NCI-H2029 treated with DMSO at 0.1 percent for 48 hours (cell line): ENCODE data around the gene PRMT7.

ENCODE experiments used
- DNase-seq: peaks from one replicate; lab custom pipeline; 2025; lab: John Stamatoyannopoulos, UW

PRMT7 gene

DNA sequence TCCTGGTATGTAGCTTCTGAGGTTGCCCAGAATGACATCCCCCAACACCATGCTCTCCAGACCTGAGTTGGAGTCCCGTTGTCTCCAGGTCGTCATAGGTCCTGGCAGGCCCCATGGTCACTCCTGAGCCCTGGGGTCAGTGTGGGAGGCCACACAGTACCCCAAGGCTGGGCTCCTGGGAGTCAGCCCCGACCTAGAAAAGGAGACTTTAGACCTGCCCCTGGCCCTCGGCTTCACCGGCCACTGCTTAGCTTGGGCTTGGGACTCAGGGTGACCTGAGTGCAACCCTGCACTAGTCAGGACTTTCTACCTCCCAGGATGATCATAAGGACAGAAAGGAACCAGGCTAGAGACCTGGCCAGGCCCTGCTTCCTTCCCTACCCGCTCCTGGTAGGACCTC, 65.8 kb downstream of the PRMT7 start:
- DNase-seq: no peak

DNA sequence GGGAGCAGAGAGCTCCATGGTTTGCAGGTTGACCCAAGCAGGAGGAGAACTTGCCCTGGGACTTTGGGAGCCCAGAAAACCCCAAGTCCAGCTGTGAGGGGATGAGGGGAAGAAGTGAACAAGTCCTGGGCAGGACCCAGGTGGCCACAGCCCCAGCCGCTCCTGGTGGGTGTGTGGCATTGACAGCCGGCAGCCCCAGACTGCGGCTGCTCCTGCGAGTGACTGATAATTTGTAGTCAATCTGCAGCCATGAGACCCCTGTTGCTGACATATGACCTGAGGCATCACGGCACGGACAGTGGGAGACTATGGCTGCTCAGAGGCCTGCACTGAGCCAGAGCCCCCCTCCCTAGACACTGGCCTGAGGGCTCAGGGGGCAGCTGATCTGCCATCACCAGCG, 66.4 kb downstream of the PRMT7 start:
- no peak for DNase-seq

DNA sequence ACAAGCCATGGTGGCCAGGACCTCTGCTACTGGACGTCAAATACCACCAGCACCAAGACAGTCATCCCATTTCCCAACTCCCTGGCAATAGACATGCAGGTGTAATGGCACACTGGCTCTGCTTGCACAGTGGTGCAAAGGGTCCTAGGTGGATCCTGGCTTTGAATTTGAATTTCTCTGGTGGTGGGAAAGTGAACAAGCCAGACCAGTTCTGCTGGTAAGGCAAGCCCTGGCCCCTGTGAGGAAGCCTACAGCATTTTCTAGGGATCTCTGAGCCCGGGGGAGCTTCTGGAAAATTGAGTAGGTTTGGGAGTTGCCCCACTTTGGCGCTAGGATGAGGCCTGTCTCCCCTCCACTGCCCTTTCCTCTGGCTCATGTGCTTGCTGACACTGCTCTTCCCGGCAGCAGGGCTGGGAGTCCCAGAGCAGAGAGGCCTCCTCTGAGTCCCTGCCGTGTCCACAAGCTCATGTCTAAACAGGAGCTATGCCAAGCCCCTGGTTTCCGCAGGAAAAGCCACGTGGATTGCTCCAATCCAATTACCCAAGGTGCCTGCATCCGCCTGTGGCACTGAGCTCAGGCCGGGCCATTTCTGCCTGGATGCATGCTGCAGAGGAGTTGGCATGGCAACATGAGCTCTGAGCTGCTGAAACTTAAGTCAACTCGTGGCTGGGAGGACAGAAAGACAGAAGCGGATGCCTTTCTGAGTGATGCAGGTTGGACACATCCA, 67.0 kb downstream of the PRMT7 start:
- no peak for DNase-seq

DNA sequence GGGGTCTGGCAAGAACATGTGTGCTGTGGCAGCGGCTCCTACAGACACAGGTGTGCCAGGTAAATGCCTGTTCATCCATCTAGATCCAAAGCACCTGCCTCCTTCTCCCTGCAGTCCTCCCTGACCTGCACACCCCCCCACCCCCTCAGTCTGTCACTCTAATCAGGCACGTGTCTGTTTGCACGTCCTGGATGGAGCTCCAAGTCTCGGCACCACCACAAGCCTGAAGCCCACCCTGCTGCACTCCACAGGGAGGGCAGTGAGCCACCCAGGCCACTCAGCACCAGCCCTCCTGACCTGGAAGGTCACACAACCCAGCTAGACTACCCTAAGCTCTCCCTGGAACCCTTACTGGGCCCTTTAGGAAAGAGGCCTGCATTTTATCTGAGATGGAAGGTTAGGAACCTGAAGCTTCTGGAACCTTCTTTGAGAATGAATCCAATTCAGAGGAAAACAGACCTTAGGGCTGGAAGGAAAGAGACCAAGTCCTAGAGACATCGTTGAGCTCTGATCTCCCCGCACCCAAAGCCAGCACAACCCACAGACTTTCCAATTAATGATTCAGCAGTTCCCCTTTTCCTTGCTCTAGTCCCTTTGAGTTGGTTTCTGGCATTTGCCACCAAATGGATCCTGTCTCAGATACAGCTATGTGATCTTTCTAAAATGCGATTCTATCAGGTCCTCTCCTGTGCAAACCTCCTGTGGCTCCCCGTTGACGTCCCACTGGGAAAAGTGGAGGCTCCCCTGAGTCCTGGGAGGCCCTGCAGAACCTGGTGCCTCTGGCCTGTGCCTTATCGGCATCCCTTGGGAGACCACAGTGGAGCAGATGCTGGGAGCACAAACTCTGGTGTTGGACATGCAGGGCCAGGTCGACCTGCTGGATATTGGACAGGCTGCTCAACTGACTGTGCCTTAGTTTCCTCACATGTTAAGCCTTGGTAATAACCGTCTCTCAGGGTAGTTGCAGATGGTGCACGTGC, 67.9 kb downstream of the PRMT7 start:
- DNase-seq: no peak

DNA sequence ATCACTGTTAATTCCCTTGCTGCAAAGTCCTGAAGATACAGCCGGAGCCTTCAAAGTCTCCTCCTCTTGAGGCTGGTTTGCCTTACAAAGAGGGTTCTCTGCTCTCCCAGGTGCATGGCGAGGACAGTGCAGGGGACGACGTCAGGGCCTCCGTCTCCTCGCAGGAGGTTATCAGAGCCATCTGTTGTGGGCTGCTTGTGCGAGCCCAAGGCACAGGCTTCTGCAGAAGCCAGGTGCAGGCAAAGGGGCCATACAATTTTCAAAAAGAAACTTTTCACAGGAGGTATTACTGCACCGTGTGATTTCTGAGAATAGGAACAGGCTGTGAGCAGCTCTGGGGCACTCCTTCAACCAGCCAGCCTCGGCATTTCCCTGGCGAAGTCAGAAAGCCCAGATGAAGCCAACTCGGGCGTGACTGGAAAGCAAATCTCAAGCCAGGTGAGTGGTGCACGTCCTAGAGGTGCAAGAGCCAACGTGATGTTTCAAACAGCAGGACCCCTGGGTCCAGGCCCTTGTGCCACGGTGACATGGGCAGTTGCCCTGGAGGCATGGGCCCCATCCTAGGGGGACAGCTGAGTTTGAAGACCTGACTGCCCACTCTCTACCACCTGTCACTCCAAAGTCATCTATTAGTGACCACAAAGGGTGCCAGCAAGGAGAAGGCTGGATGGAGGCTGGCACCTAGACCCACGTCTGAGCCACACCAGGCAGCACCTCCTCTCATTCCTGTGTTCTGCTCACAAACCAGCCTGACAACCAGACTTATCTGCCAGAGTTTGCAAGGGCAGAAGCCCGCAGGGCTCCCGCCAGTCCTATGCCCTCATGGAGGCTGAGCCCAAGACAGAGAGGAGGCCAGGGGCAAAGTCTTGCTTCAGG, 68.9 kb downstream of the PRMT7 start:
- DNase-seq: no peak

DNA sequence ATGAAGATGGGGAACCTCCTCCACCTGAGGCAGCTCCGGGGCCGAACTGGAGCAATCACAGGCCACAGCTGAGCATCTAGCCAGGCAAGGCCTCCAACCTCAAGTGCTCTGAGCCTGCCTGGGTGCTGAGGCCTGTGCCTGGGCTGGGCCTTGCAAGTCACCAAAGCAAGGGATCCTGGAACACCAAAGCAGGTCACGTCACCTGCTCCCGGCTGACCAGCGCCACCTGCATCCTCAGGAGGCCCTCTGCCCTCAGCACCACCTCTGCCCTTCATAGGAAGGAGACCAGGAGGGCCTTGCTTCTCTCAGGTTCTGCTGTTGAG, 69.5 kb downstream of the PRMT7 start:
- DNase-seq: no peak

DNA sequence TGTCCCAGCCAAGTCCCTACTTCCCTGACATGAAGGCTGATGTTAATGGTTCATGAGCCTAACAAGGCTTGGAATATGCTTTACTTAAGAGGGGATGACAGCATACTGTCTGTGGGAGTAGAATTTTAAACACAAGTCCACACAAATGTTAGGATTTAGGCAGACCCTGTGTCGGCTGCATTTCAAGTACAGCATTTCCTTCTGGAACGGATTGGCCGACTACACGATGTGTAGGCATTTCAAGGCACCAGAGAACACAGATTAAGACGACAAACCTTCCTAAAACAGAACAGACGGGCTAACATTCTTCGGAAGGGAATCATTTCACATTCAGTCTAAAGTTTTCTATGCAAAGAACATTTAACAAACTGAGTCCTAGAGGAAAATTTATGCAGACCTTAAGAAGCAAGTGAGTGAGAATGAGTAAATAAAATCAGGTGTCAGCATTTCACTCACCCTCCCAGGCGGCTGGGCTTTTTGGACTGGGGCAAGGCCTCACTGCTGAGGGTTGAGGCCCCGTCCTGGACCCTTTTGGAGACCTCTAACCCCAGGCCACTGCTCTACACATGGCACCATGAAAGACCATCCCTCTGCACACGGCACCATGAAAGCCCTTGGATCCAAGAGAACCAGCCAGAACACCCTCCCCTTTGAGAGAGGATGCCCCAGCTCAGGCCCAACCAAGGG, 70.0 kb downstream of the PRMT7 start:
- no peak for DNase-seq

DNA sequence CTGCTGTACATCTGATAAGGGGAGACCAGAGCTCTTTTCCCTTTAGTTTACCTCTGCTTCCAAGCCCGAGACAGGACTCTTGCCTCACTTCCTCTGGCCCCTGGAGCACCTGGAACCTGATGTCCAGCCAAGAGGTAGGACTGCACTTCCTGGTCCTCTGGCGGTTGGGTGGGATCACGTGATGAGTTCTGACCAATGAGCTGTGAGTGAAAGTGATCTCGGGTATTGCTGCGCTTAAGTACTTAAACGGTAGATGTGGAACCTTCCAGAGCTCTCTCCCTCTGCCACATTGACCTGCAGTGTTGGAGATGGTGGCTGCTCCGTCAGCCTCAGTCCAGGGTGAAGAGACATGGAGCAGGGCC, 70.5 kb downstream of the PRMT7 start:
- DNase-seq: no peak

DNA sequence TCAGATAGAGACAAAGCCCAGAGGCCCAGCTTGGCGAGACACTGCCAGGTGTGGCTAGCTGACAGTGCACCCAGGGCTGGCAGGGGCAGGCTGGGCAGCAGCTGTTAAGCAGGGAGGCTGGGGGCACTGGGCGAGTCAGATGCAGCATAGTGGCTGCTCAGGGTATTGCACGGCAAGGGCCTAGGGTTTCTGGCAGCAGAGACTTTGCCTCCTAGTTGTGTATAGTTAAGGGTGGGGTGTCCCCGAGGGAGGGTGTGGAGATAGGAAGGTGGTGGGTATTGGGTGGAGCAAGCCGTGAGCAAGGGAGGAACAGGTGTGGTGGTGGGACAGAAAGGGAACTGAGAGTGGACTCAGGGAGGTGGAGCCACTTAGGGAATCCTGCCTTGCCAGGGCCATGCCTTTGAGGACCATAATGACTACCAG, 71.5 kb downstream of the PRMT7 start:
- no peak for DNase-seq

DNA sequence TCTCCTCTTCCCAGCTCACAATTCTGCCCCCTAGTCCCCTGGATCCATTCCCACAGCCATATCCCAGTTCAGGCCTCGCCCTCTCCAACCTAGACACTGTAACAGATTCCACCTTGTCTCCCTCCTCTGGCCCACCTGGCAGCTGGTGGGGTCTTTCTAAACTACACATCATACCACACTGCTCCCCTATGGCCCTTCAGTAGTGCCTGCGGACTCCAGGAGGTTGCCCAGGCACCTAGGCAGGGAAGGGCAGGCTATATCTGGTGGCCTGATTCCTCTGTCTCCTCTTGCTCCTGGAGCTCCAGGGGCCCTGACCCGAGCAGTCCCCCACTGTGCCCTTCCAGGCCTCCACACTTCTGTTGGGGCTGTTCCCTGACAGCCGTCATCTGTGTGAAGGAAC, 73.0 kb downstream of the PRMT7 start:
- no peak for DNase-seq

DNA sequence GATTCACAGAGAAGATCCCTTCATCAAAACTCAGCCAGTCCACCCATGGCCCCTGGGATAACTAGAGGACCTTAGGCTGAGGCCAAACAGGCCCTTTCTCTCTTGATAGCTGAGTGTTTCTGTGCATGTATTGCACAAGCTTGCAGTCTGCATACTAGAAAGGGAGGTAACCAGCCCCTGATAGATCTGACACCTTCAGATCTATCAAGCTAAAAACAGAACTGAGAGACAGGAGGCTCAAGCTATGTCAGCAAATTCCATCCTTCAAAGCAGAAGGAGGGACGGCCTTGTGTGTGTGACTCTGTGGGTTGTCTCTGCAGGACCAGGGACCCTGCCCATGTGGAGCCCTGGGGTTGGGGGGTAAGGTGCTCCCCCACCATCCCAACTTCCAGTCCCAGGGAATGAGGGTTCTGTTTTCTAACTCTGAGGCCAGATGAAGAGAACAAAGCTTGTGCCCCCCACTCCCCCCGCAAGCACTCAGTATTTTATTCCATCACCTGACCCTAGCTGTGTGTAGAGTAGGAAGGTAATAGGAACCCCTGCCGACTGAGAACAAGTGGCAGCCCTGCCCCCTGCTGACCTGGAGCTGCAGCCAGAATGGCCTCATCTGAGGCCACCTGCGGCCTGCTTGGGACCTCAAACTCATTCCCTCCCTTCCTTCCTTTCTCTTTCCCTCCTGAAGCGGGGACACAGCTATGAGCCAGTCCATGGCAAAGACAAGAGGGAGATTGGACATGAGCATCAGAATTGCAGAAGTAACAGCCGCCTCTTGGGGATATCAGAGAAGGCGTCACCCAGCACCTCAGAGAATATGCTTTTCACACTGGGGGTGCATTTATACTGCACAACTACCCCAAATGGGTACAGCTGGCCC, 73.7 kb downstream of the PRMT7 start:
- no peak for DNase-seq

DNA sequence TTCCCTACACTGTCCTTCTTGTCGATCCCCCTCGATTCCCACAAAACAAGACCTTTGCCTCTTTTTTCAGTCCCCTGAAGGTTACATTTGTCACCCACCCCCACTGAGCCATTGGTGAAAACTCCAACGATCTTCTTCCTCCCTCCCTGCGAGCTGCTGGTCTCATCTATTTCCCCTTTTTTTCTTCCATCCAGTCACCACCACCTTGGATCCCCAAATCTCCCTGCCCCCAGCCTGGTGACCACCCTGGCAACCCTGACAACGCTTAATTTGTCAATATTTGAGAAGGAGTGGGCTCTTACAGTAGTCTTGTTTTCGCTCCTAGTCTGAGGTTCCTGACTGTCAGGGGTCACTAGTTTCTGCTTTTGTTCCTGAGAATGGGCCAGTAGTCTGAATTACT, 74.6 kb downstream of the PRMT7 start:
- no peak for DNase-seq

DNA sequence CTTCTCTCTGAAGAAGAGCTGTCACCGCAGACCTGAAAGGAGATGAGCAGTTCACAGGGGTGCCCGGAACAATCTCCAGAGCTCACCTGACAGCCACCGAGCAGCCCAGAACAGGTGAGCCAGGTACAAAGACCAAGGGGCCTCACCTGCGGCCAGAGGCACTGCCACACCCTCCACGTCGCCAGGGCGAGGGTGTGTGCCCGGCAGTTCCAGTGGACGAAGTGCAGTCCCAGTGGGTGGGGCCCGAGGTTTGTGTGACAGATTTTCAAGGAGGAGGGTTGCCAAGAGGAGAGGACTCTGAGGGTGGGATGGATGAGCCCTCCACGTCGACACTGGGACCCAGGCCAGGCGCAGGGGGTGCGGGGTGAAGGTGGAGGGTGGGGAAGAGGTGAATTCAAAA, 75.8 kb downstream of the PRMT7 start:
- DNase-seq: no peak

DNA sequence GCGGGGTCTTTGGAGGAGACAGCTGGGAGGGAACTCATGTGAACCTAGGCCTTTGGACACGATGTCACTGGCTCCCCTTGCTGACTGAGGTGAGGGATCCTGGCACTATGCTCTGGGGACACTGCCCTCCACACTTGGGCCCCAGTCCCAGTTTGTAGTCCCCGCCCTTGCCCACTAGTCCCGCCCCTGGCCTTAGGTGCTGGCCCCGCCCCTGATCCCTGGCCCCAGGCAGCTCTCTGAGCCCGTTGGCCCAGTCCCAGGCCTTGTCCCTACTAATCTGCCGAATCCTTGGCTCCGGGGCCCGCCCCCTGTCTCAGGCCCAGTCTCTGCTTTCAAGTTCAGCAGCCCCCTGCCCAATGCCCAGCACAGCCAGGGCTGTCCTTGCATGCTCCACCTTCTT, 76.5 kb downstream of the PRMT7 start:
- DNase-seq: no peak

DNA sequence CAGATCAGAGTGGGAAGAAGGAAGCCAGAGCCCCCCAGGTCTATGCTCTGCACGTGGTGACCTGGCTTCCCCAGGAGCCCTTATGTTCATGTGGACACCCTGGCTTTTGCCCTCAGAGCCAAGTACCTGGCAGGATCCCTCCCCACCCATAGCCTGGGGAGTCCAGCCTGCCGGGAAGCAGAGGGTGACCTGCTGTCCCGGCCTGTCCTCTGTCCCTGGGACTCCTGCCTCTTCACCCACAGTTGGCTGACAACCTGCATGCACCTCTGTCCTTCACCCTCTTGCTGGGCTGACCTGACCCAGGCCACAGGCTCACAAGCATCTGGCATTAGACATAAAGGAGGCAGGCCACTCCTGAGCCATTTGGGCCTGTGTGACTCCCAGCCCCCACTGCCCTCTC, 77.3 kb downstream of the PRMT7 start:
- no peak for DNase-seq

DNA sequence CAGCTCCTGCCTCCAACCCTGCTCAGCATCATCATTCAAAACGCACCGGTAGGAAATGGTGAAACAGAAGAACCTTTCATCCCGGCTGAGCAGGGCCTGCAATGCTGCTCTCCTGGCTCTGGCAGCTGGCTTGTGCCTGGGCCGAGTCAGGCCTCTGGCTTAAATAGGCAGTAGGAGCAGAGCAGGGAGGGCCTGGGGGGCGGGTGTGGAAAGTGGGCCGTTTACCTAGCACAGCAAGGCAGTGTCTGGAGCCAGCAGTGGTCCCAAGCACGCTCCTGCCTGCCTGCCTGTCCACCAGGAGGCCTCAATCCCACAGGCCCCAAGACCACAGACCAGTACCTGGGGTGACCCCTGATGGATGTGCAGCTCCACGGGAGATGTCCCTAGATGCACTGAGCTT, 78.2 kb downstream of the PRMT7 start:
- DNase-seq: no peak

DNA sequence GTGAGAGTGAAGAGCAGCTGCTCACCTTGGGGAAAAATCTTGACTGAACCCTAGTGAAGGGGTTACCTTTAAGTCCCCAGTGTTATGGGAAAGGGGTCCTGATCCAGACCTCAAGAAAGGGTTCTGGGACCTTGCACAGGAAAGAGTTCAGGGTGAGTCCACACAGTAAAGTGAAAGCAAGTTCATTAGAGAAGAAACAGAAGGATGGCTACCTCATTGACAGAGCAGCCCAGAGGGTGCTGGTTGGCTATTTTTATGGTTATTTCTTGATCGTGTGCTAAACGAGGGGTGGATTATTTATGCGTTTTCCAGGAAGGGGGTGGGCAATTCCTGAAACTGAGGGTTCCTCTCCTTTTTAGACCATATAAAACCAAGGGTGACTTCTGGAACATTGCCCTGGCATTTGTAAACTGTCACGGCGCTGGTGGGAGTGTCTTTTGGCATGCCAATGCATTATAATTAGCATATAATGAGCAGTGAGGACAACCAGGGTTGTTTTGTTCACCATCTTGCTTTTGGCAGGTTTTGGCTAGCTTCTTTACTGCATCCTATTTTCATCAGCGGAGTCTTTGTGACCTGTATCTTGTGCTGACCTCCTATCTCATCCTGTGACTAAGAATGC, 79.0 kb downstream of the PRMT7 start:
- no peak for DNase-seq

DNA sequence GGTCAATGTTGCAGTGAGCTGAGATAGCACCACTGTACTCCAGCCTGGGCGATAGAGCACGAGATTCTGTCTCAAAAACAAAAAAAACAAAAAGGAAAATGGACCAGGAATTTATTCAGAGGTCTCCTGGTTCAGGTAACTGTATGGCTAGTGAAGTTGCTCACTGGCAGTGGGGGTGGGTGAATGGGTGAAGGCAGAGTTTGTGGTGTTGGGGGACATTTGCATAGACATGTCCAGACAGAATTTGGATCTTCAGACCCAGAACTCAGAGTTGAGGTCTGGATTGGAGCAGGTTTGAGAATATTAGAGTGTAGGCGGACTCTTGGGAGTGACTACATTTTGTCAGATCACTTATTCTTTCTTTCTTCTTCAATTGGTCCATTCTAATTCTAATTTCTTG, 82.5 kb downstream of the PRMT7 start:
- DNase-seq: no peak

DNA sequence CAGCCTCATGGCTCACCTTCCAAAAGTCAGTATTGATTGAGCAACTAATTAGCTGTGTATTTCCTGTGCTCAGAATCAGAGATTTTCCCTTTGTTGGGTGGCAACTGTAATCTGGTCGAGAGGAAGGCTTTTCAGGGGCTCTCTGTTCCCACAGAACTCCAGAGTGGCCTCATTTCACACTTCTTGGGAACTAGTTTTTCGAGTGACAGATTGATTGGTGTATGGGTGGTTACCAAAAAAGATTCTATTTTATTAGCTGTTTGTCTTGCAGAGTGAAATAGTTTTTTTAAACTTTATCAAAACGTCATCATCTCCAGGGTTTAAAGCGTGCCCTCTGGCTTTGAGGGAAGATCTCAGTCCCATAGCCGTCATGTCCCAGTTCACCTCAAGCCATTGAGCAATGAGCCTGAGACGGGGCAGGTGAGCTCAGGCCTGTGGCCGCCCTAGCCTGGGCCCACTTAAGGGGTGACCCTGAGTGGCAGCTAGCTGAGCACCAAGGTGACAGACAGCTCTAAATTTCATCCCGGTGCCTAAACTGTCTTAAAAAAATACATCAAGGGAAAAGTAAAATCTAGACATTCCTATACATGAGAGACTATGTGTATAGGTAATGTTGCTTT, 84.5 kb downstream of the PRMT7 start:
- DNase-seq: no peak

DNA sequence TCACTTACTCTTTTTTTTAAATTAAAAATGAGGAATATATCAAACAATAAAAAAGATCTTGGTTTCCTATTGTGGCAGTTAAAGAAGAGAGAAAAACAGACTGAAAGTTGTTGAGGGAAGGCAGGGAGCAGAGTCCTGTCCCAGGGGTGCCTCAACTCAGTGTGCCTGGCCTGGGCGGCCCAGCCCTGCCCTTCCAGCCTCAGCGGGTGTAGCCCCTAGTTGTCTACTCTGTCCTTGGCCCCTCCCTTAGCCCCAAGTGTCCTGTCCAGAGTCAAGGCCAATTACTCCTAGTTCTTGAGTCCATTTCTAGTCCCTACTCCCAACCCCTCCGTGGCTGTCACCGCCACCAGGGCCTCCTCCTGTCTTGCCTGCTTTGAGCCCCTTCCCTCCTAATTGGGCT, 85.0 kb downstream of the PRMT7 start:
- DNase-seq: no peak
